ENCODE results near the gene NUP85. TPM values are rescaled to one million over a fixed set of nuclear protein-coding genes. Genes with fewer than 3 reads are reported as not detected.

Gene NUP85
- total RNA-seq, 1 donor from 2014 or later: 38.1 TPM

GRCh38 chr17:75227729-75228128 lies 22.2 kb downstream of the NUP85 start:
- H3K4me3 ChIP-seq: no peak overlapping the region
- H3K27me3 ChIP-seq: no peaks in the 10 kb centered on the region
- H3K27ac ChIP-seq: no peak overlapping the region
- H3K36me3 ChIP-seq: peaks cover 61 to 74% of the 10 kb centered on the region in 2 donors
- DNase-seq (ENCODE audit: low spot score in 2 of 2): no peak
- H3K9me3 ChIP-seq: no peaks in the 10 kb centered on the region
- H3K4me1 ChIP-seq: no peaks in the 10 kb centered on the region
- TF ChIP-seq CTCF (IDR thresholded peaks at IDR 0.05): no peak
- intact Hi-C loops (cut with DNase I): no loop called here

GRCh38 chr17:75228305-75228704 lies 22.8 kb downstream of the NUP85 start:
- H3K36me3 ChIP-seq: peaks cover 65 to 79% of the 10 kb centered on the region in 2 donors
- TF ChIP-seq CTCF (IDR thresholded peaks at IDR 0.05): no peak

GRCh38 chr17:75228847-75229246 lies 23.4 kb downstream of the NUP85 start:
- Histone ChIP-seq H3K36me3 (peaks cover 67 to 78% of the 10 kb centered on the region in 2 donors), H3K27me3 (no peaks in the 10 kb centered on the region), H3K4me3 (no peak overlapping the region), H3K27ac (peak overlapping the region in 1 of 2 donors; percentile 19), H3K4me1 (no peaks in the 10 kb centered on the region), H3K9me3 (no peaks in the 10 kb centered on the region)
- TF ChIP-seq CTCF (IDR thresholded peaks at IDR 0.05): no peak
- DNase-seq (ENCODE audit: low spot score in 2 of 2): no peak
- intact Hi-C loops (cut with DNase I): no loop called here

More at GRCh38 chr17:75228305-75228704, 22.8 kb downstream of the NUP85 start:
- DNase-seq (ENCODE audit: low spot score in 2 of 2): no peak
- intact Hi-C loops (cut with DNase I): no loop called here
- Histone ChIP-seq H3K27ac (peak overlapping the region in 1 of 2 donors; percentile 19), H3K4me1 (no peaks in the 10 kb centered on the region), H3K9me3 (no peaks in the 10 kb centered on the region), H3K27me3 (no peaks in the 10 kb centered on the region), H3K4me3 (no peak overlapping the region)

- Histone ChIP-seq H3K4me3 (no peak overlapping the region), H3K27ac (no peak overlapping the region), H3K9me3 (no peaks in the 10 kb centered on the region), H3K36me3 (peaks cover 75 to 76% of the 10 kb centered on the region in 2 donors), H3K4me1 (no peaks in the 10 kb centered on the region), H3K27me3 (no peaks in the 10 kb centered on the region)
- DNase-seq (ENCODE audit: low spot score in 2 of 2): no peak
- intact Hi-C loops (cut with DNase I): no loop called here
- no peak for TF ChIP-seq CTCF (IDR thresholded peaks at IDR 0.05)
Observed at GRCh38 chr17:75231071-75231470, 25.6 kb downstream of the NUP85 start.

GRCh38 chr17:75231741-75232464 lies 26.4 kb downstream of the NUP85 start:
- no peaks in the 10 kb centered on the region for H3K9me3 ChIP-seq
- no peaks in the 10 kb centered on the region for H3K4me1 ChIP-seq
- H3K36me3 ChIP-seq: peaks cover 70 to 76% of the 10 kb centered on the region in 2 donors
- no peak for TF ChIP-seq CTCF (IDR thresholded peaks at IDR 0.05)
- no peak overlapping the region for H3K27ac ChIP-seq
- intact Hi-C loops (cut with DNase I): no loop called here
- H3K4me3 ChIP-seq: no peak overlapping the region
- DNase-seq (ENCODE audit: low spot score in 2 of 2): no peak
- H3K27me3 ChIP-seq: no peaks in the 10 kb centered on the region
